K562 (cell line): ENCODE data around the gene CTF1. TPM values are rescaled to one million over a fixed set of nuclear protein-coding genes. Genes with fewer than 3 reads are reported as not detected.

ENCODE experiments used
- ARID1B ChIP-seq: fragments of 450-650 bp; IDR thresholded peaks from 2 replicates; pipeline ENCODE4 v1.6.1; 2016; ENCODE audit warnings: antibody characterized with exemption, mild to moderate bottlenecking, inconsistent platforms
- CHAMP1 ChIP-seq: fragments of 450-650 bp; IDR thresholded peaks from 2 replicates; pipeline ENCODE4 v1.6.1; 2016; ENCODE audit warnings: mild to moderate bottlenecking
- CUX1 ChIP-seq: fragments of 200-800 bp; sonication (Bioruptor generic); IDR thresholded peaks from 2 replicates; pipeline ENCODE4 v1.6.1; 2016; ENCODE audit warnings: missing genetic modification characterization, missing compliant biosample characterization
- FOXJ3 ChIP-seq: sonication (generic); formaldehyde crosslinking; IDR thresholded peaks from 2 replicates; pipeline ENCODE4 v1.4.0; 2020; ENCODE audit warnings: mild to moderate bottlenecking, missing genetic modification reagents
- GTF2E2 ChIP-seq: fragments of 200-800 bp; sonication (Bioruptor generic); IDR thresholded peaks from 2 replicates; pipeline ENCODE4 v1.6.1; 2016; ENCODE audit warnings: missing genetic modification characterization, missing compliant biosample characterization
- KAT2B ChIP-seq: IDR thresholded peaks from one replicate; pipeline ENCODE4 v1.6.1; 2012; ENCODE audit warnings: low read depth, mild to moderate bottlenecking, control low read depth, inconsistent platforms, low read length, moderate library complexity
- KLF13 ChIP-seq: fragments of 450-650 bp; IDR thresholded peaks from 2 replicates; pipeline ENCODE4 v1.6.1; 2016; ENCODE audit warnings: missing genetic modification characterization, low read depth, mild to moderate bottlenecking, missing compliant biosample characterization, moderate library complexity, borderline replicate concordance
- NCOR1 ChIP-seq: fragments of 450-650 bp; IDR thresholded peaks from 2 replicates; pipeline ENCODE4 v1.6.1; 2016; ENCODE audit warnings: mild to moderate bottlenecking, moderate library complexity
- NRF1 ChIP-seq, 2 experiments: fragments of 450-650 bp; IDR thresholded peaks in 1 of 2; conservative IDR thresholded peaks in 1 of 2; 2 replicates each; pipeline ENCODE4 v1.6.1; 2014; ENCODE audit warnings: mild to moderate bottlenecking in 2 of 2
- POLR2B ChIP-seq: fragments of 450-650 bp; IDR thresholded peaks from 2 replicates; pipeline ENCODE4 v1.6.1; 2018; ENCODE audit warnings: low read depth; ENCODE audit not compliant: partially characterized antibody
- RAD51 ChIP-seq: fragments of 450-650 bp; IDR thresholded peaks from 2 replicates; pipeline ENCODE4 v1.7.1; 2016; ENCODE audit warnings: low read depth, mild to moderate bottlenecking, borderline replicate concordance
- RBBP5 ChIP-seq: fragments of 200-600 bp; sonication (generic); IDR thresholded peaks from 2 replicates; pipeline ENCODE4 v1.6.1; 2012; ENCODE audit warnings: borderline replicate concordance, mild to moderate bottlenecking, low read length, control low read depth, inconsistent platforms; ENCODE audit not compliant: insufficient read depth, poor library complexity, severe bottlenecking
- SAFB2 ChIP-seq: fragments of 200-400 bp; formaldehyde crosslinking; IDR thresholded peaks from 2 replicates; pipeline ENCODE4 v1.6.1; 2018; ENCODE audit warnings: borderline replicate concordance, low read length, low read depth, moderate library complexity; ENCODE audit not compliant: severe bottlenecking
- SP2 ChIP-seq: IDR thresholded peaks from 2 replicates; pipeline ENCODE4 v1.6.1; 2011; ENCODE audit warnings: mild to moderate bottlenecking, low read depth, low read length, moderate library complexity; ENCODE audit not compliant: poor library complexity, severe bottlenecking; ENCODE audit errors: extremely low read depth
- TAF1 ChIP-seq: IDR thresholded peaks from 2 replicates; pipeline ENCODE4 v1.6.1; 2011; ENCODE audit warnings: mild to moderate bottlenecking, low read length, moderate library complexity; ENCODE audit not compliant: insufficient read depth, control insufficient read depth, severe bottlenecking; ENCODE audit errors: extremely low read depth
- ZEB2 ChIP-seq: fragments of 450-650 bp; IDR thresholded peaks from 2 replicates; pipeline ENCODE4 v1.6.1; 2016
- ZNF165 ChIP-seq: fragments of 250-450 bp; sonication (Bioruptor Pico); IDR thresholded peaks from 2 replicates; pipeline ENCODE4 v1.4.0; 2020; ENCODE audit warnings: borderline replicate concordance
- ZNF639 ChIP-seq, 2 experiments: fragments of 200-800 bp in 1 of 2; sonication (Bioruptor generic) in 1 of 2; sonication (generic) in 1 of 2; formaldehyde crosslinking in 1 of 2; IDR thresholded peaks in 1 of 2; conservative IDR thresholded peaks in 1 of 2; 2 replicates each; pipeline versions ENCODE4 v1.5.0 to v1.6.1; 2016 to 2020; ENCODE audit warnings: missing compliant biosample characterization in 1 of 2, missing genetic modification characterization in 1 of 2, missing genetic modification reagents in 1 of 2
- polyA plus RNA-seq, 8 experiments: library from polyadenylated mRNA; depleted of rRNA in 4 of 8; stranded (reverse) in 5 of 8; unstranded in 3 of 8; fragments of >200 nt; fragmentation: Nextera tagmentation in 2 of 8; fragmentation: Illumina TruSeq in 1 of 8; extraction: Ambion mirVana in 2 of 8; extraction: Trizol in 1 of 8; gene quantifications; 2 replicates each; pipeline versions ENCODE4 v1.2.1 to v1.2.3, GENCODE V29; 2011 to 2014; ENCODE audit warnings: inconsistent platforms in 1 of 8, missing spikeins in 1 of 8
- total RNA-seq, 7 experiments: library from RNA; depleted of rRNA in 6 of 7; stranded (reverse); fragments of >200 nt in 6 of 7; fragmentation: Illumina TruSeq in 2 of 7; extraction: Trizol in 2 of 7; gene quantifications; 2 replicates each; pipeline versions ENCODE4 v1.2.1 to v1.2.3, GENCODE V29; 2011 to 2021; ENCODE audit warnings: low replicate concordance in 1 of 7

Gene CTF1
- total and polyA plus RNA-seq, 9 of the 15 experiments (the other 6 are each of a cell fraction or from before 2014, with no cell fraction given): 0.24 to 2.5 (median 0.44) TPM

GRCh38 chr16:30934827-30935557 is 38.6 kb downstream of the CTF1 start (continued):
- TF ChIP-seq GTF2E2: no peak
- no peak for TF ChIP-seq ZEB2
- TF ChIP-seq KAT2B: no peak
- no peak for TF ChIP-seq SAFB2
- TF ChIP-seq RBBP5: no peak
- TF ChIP-seq RAD51: no peak
- TF ChIP-seq NCOR1: no peak
- TF ChIP-seq FOXJ3 (CRISPR knock-in tag): no peak
- TF ChIP-seq ZNF165 (CRISPR knock-in tag): no peak
- TF ChIP-seq SP2: no peak
- no peak for TF ChIP-seq POLR2B
- no peak for TF ChIP-seq NRF1 (conservative IDR thresholded peaks at IDR 0.05 in 1 of 2, IDR thresholded peaks at IDR 0.05 in 1 of 2)
- TF ChIP-seq KLF13 (tag): no peak
- TF ChIP-seq TAF1: no peak
- no peak for TF ChIP-seq CHAMP1
- no peak for TF ChIP-seq ZNF639 (CRISPR knock-in tag; conservative IDR thresholded peaks at IDR 0.05 in 1 of 2, IDR thresholded peaks at IDR 0.05 in 1 of 2)
- TF ChIP-seq ARID1B: no peak
- no peak for TF ChIP-seq CUX1 (CRISPR knock-in tag)
